ENCODE measurements around the gene CYBA. TPM values are rescaled to one million over a fixed set of nuclear protein-coding genes. Genes with fewer than 3 reads are reported as not detected.

Gene CYBA
- total and polyA plus RNA-seq, 2 donors (not counting 1 experiment from before 2014, with no cell fraction given): 701 to 1,336 TPM

DNA sequence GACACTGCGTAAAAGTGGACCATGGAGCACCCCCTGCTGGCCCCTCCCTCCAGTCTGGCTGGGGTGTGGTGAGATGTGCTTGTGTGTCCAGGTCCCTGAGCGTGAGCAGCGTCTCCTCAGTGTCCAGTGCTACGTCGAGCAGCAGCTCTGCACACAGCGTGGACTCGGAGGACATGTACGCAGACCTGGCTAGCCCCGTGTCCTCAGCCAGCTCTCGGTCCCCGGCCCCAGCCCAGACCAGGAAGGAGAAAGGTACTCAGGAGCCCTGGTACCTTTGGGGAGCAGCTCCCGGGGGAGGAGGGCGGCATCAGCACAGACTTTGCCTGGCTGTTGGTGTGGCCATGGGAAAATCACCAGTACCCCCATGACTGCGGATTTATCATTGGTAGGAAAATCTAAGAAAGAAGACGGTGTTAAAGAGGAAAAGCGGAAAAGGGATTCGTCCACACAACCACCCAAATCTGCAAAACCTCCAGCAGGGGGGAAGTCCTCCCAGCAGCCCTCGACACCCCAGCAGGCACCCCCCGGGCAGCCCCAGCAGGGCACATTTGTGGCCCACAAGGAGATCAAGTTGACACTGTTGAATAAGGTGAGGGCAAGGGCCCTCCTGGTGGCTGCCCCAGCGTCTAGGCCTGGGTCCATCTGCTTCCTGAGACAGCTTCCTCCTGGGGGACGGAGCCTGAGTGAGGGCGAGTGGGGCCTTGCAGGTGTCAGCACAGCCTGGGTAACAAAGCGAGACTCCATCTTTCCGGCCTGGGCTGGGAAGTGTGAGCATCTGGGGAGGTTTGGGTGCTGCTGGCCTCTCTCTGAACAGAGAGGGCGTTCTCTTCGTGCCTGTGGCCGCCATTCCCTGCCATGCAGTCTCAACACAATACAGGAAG lies 23.1 kb downstream of the CYBA start:
- Mint-ChIP-seq H3K27ac (no peak overlapping the region), H3K9me3 (ENCODE audit: insufficient read depth) (no peaks in the 10 kb centered on the region), H3K4me1 (peaks cover 3% of the 10 kb centered on the region), H3K4me3 (no peak overlapping the region), H3K27me3 (no peaks in the 10 kb centered on the region)
- H3K79me2 ChIP-seq (ENCODE audit: control insufficient read depth, insufficient read depth, low read length): peaks cover 4% of the 10 kb centered on the region
- no peaks in the 10 kb centered on the region for H3K9me3 ChIP-seq (ENCODE audit: control extremely low read depth in 1 of 3, control insufficient read depth in 2 of 3, insufficient read depth in 1 of 3, low read length in 2 of 3)
- ATAC-seq (ENCODE audit: low read depth) (no peak), DNase-seq (no peak)
- no peaks in the 10 kb centered on the region for H3K27me3 ChIP-seq (replicated peaks in 1 of 4; ENCODE audit: control extremely low read depth in 1 of 4, control insufficient read depth in 3 of 4, insufficient read depth in 4 of 4, low read length in 3 of 4)
- peaks cover 0 to 82% of the 10 kb centered on the region in 2 experiments for H3K36me3 ChIP-seq (replicated peaks in 1 of 2; ENCODE audit: control extremely low read depth in 1 of 2, control insufficient read depth in 1 of 2, extremely low read depth in 1 of 2, insufficient read depth in 2 of 2, low read length in 1 of 2)
- no peak overlapping the region for H2AFZ ChIP-seq (ENCODE audit: insufficient read depth, low read depth, low read length, poor library complexity, severe bottlenecking)
- 93% methylated on average over 22 of the region's 27 CpGs for WGBS (ENCODE audit: insufficient coverage)
- no peak overlapping the region for H3K27ac ChIP-seq (ENCODE audit: low read length in 2 of 2)
- ChIA-PET POLR2A (no interaction called here), CTCF (no interaction called here)
- H3K9ac ChIP-seq (ENCODE audit: low read length): no peak overlapping the region
- H3K4me2 ChIP-seq (replicated peaks; ENCODE audit: low read depth, low read length, poor library complexity, severe bottlenecking): no peak overlapping the region
- H3K4me1 ChIP-seq (ENCODE audit: control insufficient read depth in 2 of 2, insufficient read depth in 2 of 2, low read length in 2 of 2): no peaks in the 10 kb centered on the region
- peaks cover 16% of the 10 kb centered on the region for H4K20me1 ChIP-seq (ENCODE audit: control insufficient read depth, insufficient read depth, low read length, poor library complexity, severe bottlenecking)
- no peak for TF ChIP-seq EZH2 (IDR thresholded peaks at IDR 0.05; ENCODE audit: borderline replicate concordance, insufficient read depth, low read depth, low read length, poor library complexity, severe bottlenecking)
- no peak for TF ChIP-seq CTCF (IDR thresholded peaks at IDR 0.05)
- no peak overlapping the region for H3K4me3 ChIP-seq (ENCODE audit: control extremely low read depth in 1 of 5, extremely low read depth in 1 of 5, insufficient read depth in 1 of 5, low read depth in 2 of 5, low read length in 4 of 5)
- intact Hi-C loops (cut with micrococcal nuclease): no loop called here

GRCh38 chr16:88626646-88627045 lies 24.2 kb downstream of the CYBA start:
- no peak overlapping the region for H3K4me3 Mint-ChIP-seq
- whole genome bisulfite sequencing (ENCODE audit: insufficient coverage): 98% methylated on average over 9 of the region's 9 CpGs
- H3K4me3 ChIP-seq (ENCODE audit: control extremely low read depth in 1 of 5, extremely low read depth in 1 of 5, insufficient read depth in 1 of 5, low read depth in 2 of 5, low read length in 4 of 5): no peak overlapping the region
- ATAC-seq (ENCODE audit: low read depth) (no peak), DNase-seq (no peak)
- no peak overlapping the region for H3K4me2 ChIP-seq (replicated peaks; ENCODE audit: low read depth, low read length, poor library complexity, severe bottlenecking)
- no peak overlapping the region for H2AFZ ChIP-seq (ENCODE audit: insufficient read depth, low read depth, low read length, poor library complexity, severe bottlenecking)
- intact Hi-C loops (cut with micrococcal nuclease): no loop called here
- no peak overlapping the region for H3K27ac ChIP-seq (ENCODE audit: low read length in 2 of 2)
- H3K79me2 ChIP-seq (ENCODE audit: control insufficient read depth, insufficient read depth, low read length): peaks cover 4% of the 10 kb centered on the region
- no peaks in the 10 kb centered on the region for H3K9me3 Mint-ChIP-seq (ENCODE audit: insufficient read depth)
- no peak overlapping the region for H3K9ac ChIP-seq (ENCODE audit: low read length)
- peaks cover 27% of the 10 kb centered on the region for H4K20me1 ChIP-seq (ENCODE audit: control insufficient read depth, insufficient read depth, low read length, poor library complexity, severe bottlenecking)
- H3K9me3 ChIP-seq (ENCODE audit: control extremely low read depth in 1 of 3, control insufficient read depth in 2 of 3, insufficient read depth in 1 of 3, low read length in 2 of 3): no peaks in the 10 kb centered on the region
- ChIA-PET CTCF (no interaction called here), POLR2A (no interaction called here)
- TF ChIP-seq EZH2 (IDR thresholded peaks at IDR 0.05; ENCODE audit: borderline replicate concordance, insufficient read depth, low read depth, low read length, poor library complexity, severe bottlenecking) (no peak), CTCF (IDR thresholded peaks at IDR 0.05) (no peak)
- H3K4me1 Mint-ChIP-seq: no peaks in the 10 kb centered on the region
- no peaks in the 10 kb centered on the region for H3K4me1 ChIP-seq (ENCODE audit: control insufficient read depth in 2 of 2, insufficient read depth in 2 of 2, low read length in 2 of 2)
- H3K27me3 Mint-ChIP-seq: no peaks in the 10 kb centered on the region
- H3K27ac Mint-ChIP-seq: no peak overlapping the region
- peaks cover 0 to 85% of the 10 kb centered on the region in 2 experiments for H3K36me3 ChIP-seq (replicated peaks in 1 of 2; ENCODE audit: control extremely low read depth in 1 of 2, control insufficient read depth in 1 of 2, extremely low read depth in 1 of 2, insufficient read depth in 2 of 2, low read length in 1 of 2)
- no peaks in the 10 kb centered on the region for H3K27me3 ChIP-seq (replicated peaks in 1 of 4; ENCODE audit: control extremely low read depth in 1 of 4, control insufficient read depth in 3 of 4, insufficient read depth in 4 of 4, low read length in 3 of 4)
